NT2/D1 (cell line): ENCODE results near the gene RPTOR.

Experiments used
- YY1 ChIP-seq: IDR thresholded peaks from 2 replicates; pipeline ENCODE4 v1.6.1; 2011; ENCODE audit not compliant: insufficient read length, insufficient read depth
- ZNF274 ChIP-seq: IDR thresholded peaks from 2 replicates; pipeline ENCODE4 v1.6.1; 2011; ENCODE audit warnings: mild to moderate bottlenecking, low read depth, low read length

GRCh38 chr17:80956321-80957190 lies 411.9 kb downstream of the RPTOR start:
- TF ChIP-seq YY1 (no peak), ZNF274 (no peak)
